Measurements from ENCODE around the gene ANKRD23. TPM values are rescaled to one million over a fixed set of nuclear protein-coding genes. Genes with fewer than 3 reads are reported as not detected.

ANKRD23 gene
- total and polyA plus RNA-seq, 2 of the 8 experiments (the other 6 are each of a cell fraction or from before 2014, with no cell fraction given), result 3.4 to 3.5 TPM

DNA sequence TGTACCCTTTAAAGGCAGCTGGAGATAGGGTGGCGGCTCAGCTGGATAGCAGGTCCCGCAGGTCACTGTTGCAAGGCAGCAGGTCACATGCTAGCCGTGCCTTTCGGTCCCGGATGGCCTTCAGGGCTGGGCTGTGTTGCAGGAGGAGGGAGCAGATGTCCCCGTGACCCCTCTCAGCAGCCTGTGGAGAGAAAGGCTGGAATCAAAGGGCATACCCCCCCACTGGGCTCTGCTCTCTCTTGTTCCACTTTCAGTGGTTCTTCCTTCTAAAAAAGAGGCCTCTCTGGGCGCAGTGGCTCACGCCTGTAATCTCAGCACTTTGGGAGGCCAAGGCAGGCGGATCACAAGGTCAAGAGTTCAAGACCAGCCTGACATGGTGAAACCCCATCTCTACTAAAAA is 4.4 kb upstream of the ANKRD23 start:
- Histone ChIP-seq H4K20me1 (replicated peaks in 1 of 2; ENCODE audit: control insufficient read depth in 1 of 2, insufficient read depth in 2 of 2, low read length in 2 of 2) (peaks cover under 1 to 4% of the 10 kb centered on the region in 2 experiments), H3K4me3 (ENCODE audit: extremely low read depth in 1 of 4, insufficient read depth in 2 of 4, low read depth in 3 of 4, low read length in 4 of 4) (no peak overlapping the region), H3K18ac (ENCODE audit: extremely low read depth, low read length) (no peak overlapping the region), H4K8ac (ENCODE audit: extremely low read depth, insufficient read depth, low read length) (no peak overlapping the region), H2BK120ac (replicated peaks; ENCODE audit: low read depth, low read length) (no peak overlapping the region), H4K91ac (replicated peaks; ENCODE audit: insufficient read length, low read length) (no peak overlapping the region), H3K27me3 (replicated peaks in 1 of 4; ENCODE audit: control insufficient read depth in 3 of 4, extremely low read depth in 1 of 4, insufficient read depth in 3 of 4, low read length in 3 of 4) (no peaks in the 10 kb centered on the region), H2AFZ (ENCODE audit: low read length) (no peak overlapping the region), H2BK12ac (ENCODE audit: low read depth, low read length) (no peak overlapping the region), H3K4ac (replicated peaks; ENCODE audit: insufficient read length, low read depth, low read length) (no peak overlapping the region), H3K79me2 (ENCODE audit: control insufficient read depth in 1 of 2, insufficient read depth in 2 of 2, low read length in 2 of 2) (no peaks in the 10 kb centered on the region), H3K79me1 (ENCODE audit: low read depth, low read length) (0 out of 2 replicates have a peak, but pooled peaks cover 2% of the 10 kb centered on the region), H3K56ac (replicated peaks; ENCODE audit: insufficient read length, low read depth, low read length) (no peak overlapping the region), H3K4me1 (replicated peaks in 1 of 4; ENCODE audit: control insufficient read depth in 3 of 4, insufficient read depth in 4 of 4, low read length in 3 of 4) (no peaks in the 10 kb centered on the region), H3K9me3 (ENCODE audit: insufficient read depth in 2 of 2, low read depth in 1 of 2, low read length in 1 of 2) (no peaks in the 10 kb centered on the region), H3K23ac (ENCODE audit: insufficient read length) (no peak overlapping the region), H3K36me3 (ENCODE audit: control insufficient read depth in 2 of 4, insufficient read depth in 4 of 4, low read length in 3 of 4) (peaks cover 2 to 42% (median 13%) of the 10 kb centered on the region in 4 experiments; a peak in 5 of 8 replicates), H3K4me2 (ENCODE audit: insufficient read depth in 1 of 2, low read depth in 2 of 2, low read length in 2 of 2) (no peak overlapping the region), H2AK5ac (ENCODE audit: low read depth, low read length) (no peak overlapping the region), H4K5ac (ENCODE audit: insufficient read length, low read depth, low read length) (no peak overlapping the region), H2BK20ac (ENCODE audit: low read length) (no peak overlapping the region), H3K23me2 (ENCODE audit: low read depth, low read length) (no peaks in the 10 kb centered on the region), H2BK15ac (ENCODE audit: low read length) (no peak overlapping the region), H3K27ac (ENCODE audit: low read depth, low read length) (no peak overlapping the region), H2BK5ac (ENCODE audit: low read depth, low read length) (no peak overlapping the region), H3K14ac (ENCODE audit: insufficient read length) (no peak overlapping the region), H3K9ac (replicated peaks in 1 of 4; ENCODE audit: extremely low read depth in 1 of 4, low read depth in 3 of 4, low read length in 3 of 4) (no peak overlapping the region)
- DNase-seq (ENCODE audit: low read depth in 1 of 2, low spot score in 2 of 2), result no peak
- TF ChIP-seq SUZ12 (IDR thresholded peaks at IDR 0.05; ENCODE audit: low read length) (no peak), KDM4A (IDR thresholded peaks at IDR 0.05; ENCODE audit: low read depth, low read length, severe bottlenecking) (no peak), NANOG (IDR thresholded peaks at IDR 0.05; ENCODE audit: insufficient read depth, low read depth, low read length, poor library complexity, severe bottlenecking) (no peak), RNF2 (IDR thresholded peaks at IDR 0.05; ENCODE audit: borderline replicate concordance, low read depth, low read length, missing control alignments, poor library complexity, severe bottlenecking) (no peak), HDAC6 (IDR thresholded peaks at IDR 0.05; ENCODE audit: low read depth, low read length) (no peak), ASH2L (IDR thresholded peaks at IDR 0.05; ENCODE audit: low read length) (no peak), GTF2F1 (IDR thresholded peaks at IDR 0.05; ENCODE audit: borderline replicate concordance, low read depth, low read length) (no peak), FOSL1 (IDR thresholded peaks at IDR 0.05; ENCODE audit: insufficient read depth, low read depth, low read length) (no peak), EGR1 (IDR thresholded peaks at IDR 0.05; ENCODE audit: borderline replicate concordance, low read depth, low read length) (no peak), MAX (IDR thresholded peaks at IDR 0.05) (no peak), SAP30 (IDR thresholded peaks at IDR 0.05; ENCODE audit: insufficient read depth, insufficient replicate concordance, low read length) (no peak), KDM1A (IDR thresholded peaks at IDR 0.05; ENCODE audit: borderline replicate concordance, low read length) (no peak), SIRT6 (IDR thresholded peaks at IDR 0.05; ENCODE audit: low read length) (no peak)
- ChIA-PET POLR2A (ENCODE audit: partially characterized antibody) (interaction anchor here (2.7 to 2.9 kb wide), 2 partner anchors 9 to 10 kb away, joined by 6 to 9 read pairs; partner anchors contain the start of gene ANKRD39), CTCF (ENCODE audit: partially characterized antibody) (interaction anchor here (1.1 to 1.5 kb wide), 2 partner anchors 102 to 164 kb away, joined by 3 to 4 read pairs; no protein-coding TSS in a partner anchor)
- 91% methylated on average over 9 of the region's 9 CpGs; no CpG with 5 or more reads in 1 of the 2 experiments for WGBS, 2 experiments (ENCODE audit: extremely low coverage in 1 of 2, insufficient coverage in 1 of 2, insufficient read length in 1 of 2, insufficient replicate concordance in 2 of 2, low coverage in 1 of 2, low lambda C conversion rate in 2 of 2, missing lambda C conversion rate in 1 of 2)
- no peak for FAIRE-seq

All from H1 (cell line).